Measurements from ENCODE around the gene NUDT14. TPM values are rescaled to one million over a fixed set of nuclear protein-coding genes. Genes with fewer than 3 reads are reported as not detected.

Gene NUDT14
- total RNA-seq, 1 experiment from 2014 or later = 37.0 TPM

GRCh38 chr14:105187935-105188524 lies 6.9 kb upstream of the NUDT14 start:
- no peaks in the 10 kb centered on the region for H3K79me2 ChIP-seq (ENCODE audit: low read depth)
- 0 out of 2 replicates have a peak, but pooled peaks cover 7% of the 10 kb centered on the region for H3K4me1 ChIP-seq (replicated peaks; ENCODE audit: insufficient read depth)
- ChIA-PET CTCF (no interaction called here), POLR2A (ENCODE audit: unreplicated experiment) (no interaction called here)
- H2AFZ ChIP-seq = no peak overlapping the region
- no peak overlapping the region for H3K4me2 ChIP-seq
- no peaks in the 10 kb centered on the region for H3K9me2 ChIP-seq (ENCODE audit: insufficient read depth)
- H3K4me3 ChIP-seq = no peak overlapping the region
- TF ChIP-seq, protein P1, sequence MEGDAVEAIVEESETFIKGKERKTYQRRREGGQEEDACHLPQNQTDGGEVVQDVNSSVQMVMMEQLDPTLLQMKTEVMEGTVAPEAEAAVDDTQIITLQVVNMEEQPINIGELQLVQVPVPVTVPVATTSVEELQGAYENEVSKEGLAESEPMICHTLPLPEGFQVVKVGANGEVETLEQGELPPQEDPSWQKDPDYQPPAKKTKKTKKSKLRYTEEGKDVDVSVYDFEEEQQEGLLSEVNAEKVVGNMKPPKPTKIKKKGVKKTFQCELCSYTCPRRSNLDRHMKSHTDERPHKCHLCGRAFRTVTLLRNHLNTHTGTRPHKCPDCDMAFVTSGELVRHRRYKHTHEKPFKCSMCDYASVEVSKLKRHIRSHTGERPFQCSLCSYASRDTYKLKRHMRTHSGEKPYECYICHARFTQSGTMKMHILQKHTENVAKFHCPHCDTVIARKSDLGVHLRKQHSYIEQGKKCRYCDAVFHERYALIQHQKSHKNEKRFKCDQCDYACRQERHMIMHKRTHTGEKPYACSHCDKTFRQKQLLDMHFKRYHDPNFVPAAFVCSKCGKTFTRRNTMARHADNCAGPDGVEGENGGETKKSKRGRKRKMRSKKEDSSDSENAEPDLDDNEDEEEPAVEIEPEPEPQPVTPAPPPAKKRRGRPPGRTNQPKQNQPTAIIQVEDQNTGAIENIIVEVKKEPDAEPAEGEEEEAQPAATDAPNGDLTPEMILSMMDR (conservative IDR thresholded peaks at IDR 0.05) = peak; percentile 65
- no peak for TF ChIP-seq EZH2 (IDR thresholded peaks at IDR 0.05; ENCODE audit: low read depth)
- no TSS peak for BruUV-seq (replicated peaks)
- intact Hi-C loops (cut with micrococcal nuclease; ENCODE audit: unreplicated experiment) = loop anchor here (1.0 kb wide), 1 partner anchor 98 kb away; no protein-coding TSS in a partner anchor
- no peak for DNase-seq
- H3K36me3 ChIP-seq (ENCODE audit: low read depth) = no peaks in the 10 kb centered on the region
- H3K27ac ChIP-seq = no peak overlapping the region
- peaks cover 7% of the 10 kb centered on the region; the same call in 1 of the 2 replicates for H3F3A ChIP-seq (ENCODE audit: insufficient read depth, low read depth)
- H4K20me1 ChIP-seq (ENCODE audit: insufficient read depth) = no peaks in the 10 kb centered on the region
- no peaks in the 10 kb centered on the region for H3K9me3 ChIP-seq (ENCODE audit: insufficient read depth, low read depth)
- H3K27me3 ChIP-seq (ENCODE audit: insufficient read depth, low read depth) = peaks cover 13% of the 10 kb centered on the region

GRCh38 chr14:105187116-105187515 lies 6.0 kb upstream of the NUDT14 start:
- peaks cover 13% of the 10 kb centered on the region; the same call in 1 of the 2 replicates for H3K27me3 ChIP-seq (ENCODE audit: insufficient read depth, low read depth)
- H3K4me2 ChIP-seq = no peak overlapping the region
- H4K20me1 ChIP-seq (ENCODE audit: insufficient read depth) = no peaks in the 10 kb centered on the region
- H3K4me1 ChIP-seq (replicated peaks; ENCODE audit: insufficient read depth) = 0 out of 2 replicates have a peak, but pooled peaks cover 7% of the 10 kb centered on the region
- BruUV-seq (replicated peaks) = no TSS peak
- peaks cover 7% of the 10 kb centered on the region; the same call in 1 of the 2 replicates for H3F3A ChIP-seq (ENCODE audit: insufficient read depth, low read depth)
- H2AFZ ChIP-seq = no peak overlapping the region
- CTCF ChIA-PET = no interaction called here
- no peaks in the 10 kb centered on the region for H3K9me2 ChIP-seq (ENCODE audit: insufficient read depth)
- POLR2A ChIA-PET (ENCODE audit: unreplicated experiment) = no interaction called here
- TF ChIP-seq, protein P1 (conservative IDR thresholded peaks at IDR 0.05) = no peak
- TF ChIP-seq EZH2 (IDR thresholded peaks at IDR 0.05; ENCODE audit: low read depth) = no peak
- H3K9me3 ChIP-seq (ENCODE audit: insufficient read depth, low read depth) = no peaks in the 10 kb centered on the region
- H3K27ac ChIP-seq = no peak overlapping the region
- H3K79me2 ChIP-seq (ENCODE audit: low read depth) = no peaks in the 10 kb centered on the region
- intact Hi-C loops (cut with micrococcal nuclease; ENCODE audit: unreplicated experiment) = no loop called here
- H3K4me3 ChIP-seq = no peak overlapping the region
- DNase-seq = peak in 1 of 2 experiments; percentile 50
- H3K36me3 ChIP-seq (ENCODE audit: low read depth) = no peaks in the 10 kb centered on the region

DNA sequence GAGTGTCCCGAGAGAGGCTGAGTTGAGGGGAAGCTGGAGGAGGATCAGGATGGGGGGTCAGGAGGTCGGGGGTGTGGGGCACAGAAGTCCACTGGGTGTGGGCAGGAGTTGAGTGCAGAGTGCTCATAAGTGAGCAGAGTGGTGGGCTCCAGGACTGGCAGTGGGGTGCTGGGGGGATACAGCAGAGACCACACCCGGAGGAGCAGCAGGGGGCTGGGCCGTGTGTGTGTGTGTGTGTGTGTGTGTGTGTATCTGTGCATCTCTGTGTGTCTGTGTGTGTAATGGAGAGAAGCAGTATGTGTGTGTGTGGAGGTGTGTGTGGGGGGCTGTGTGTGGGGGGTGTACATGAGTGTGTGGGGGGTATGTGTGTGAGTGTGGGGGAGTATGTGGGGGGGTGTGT lies 4.9 kb upstream of the NUDT14 start:
- no TSS peak for BruUV-seq (replicated peaks)
- Histone ChIP-seq H3F3A (ENCODE audit: insufficient read depth, low read depth) (peaks cover 7% of the 10 kb centered on the region; the same call in 1 of the 2 replicates), H3K9me2 (ENCODE audit: insufficient read depth) (no peaks in the 10 kb centered on the region), H3K9me3 (ENCODE audit: insufficient read depth, low read depth) (no peaks in the 10 kb centered on the region), H3K36me3 (ENCODE audit: low read depth) (no peaks in the 10 kb centered on the region), H3K4me3 (no peak overlapping the region), H3K4me1 (replicated peaks; ENCODE audit: insufficient read depth) (peaks cover 11% of the 10 kb centered on the region; the same call in 1 of the 2 replicates), H3K79me2 (ENCODE audit: low read depth) (no peaks in the 10 kb centered on the region), H3K27ac (no peak overlapping the region), H3K4me2 (no peak overlapping the region), H3K27me3 (ENCODE audit: insufficient read depth, low read depth) (peaks cover 13% of the 10 kb centered on the region; the same call in 1 of the 2 replicates), H4K20me1 (ENCODE audit: insufficient read depth) (no peaks in the 10 kb centered on the region), H2AFZ (no peak overlapping the region)
- DNase-seq = no peak
- CTCF ChIA-PET = no interaction called here
- POLR2A ChIA-PET (ENCODE audit: unreplicated experiment) = interaction anchor here (0.6 kb wide), 1 partner anchor 14 kb away, joined by 43 read pairs; no protein-coding TSS in a partner anchor
- TF ChIP-seq, protein P1 (conservative IDR thresholded peaks at IDR 0.05) = no peak
- TF ChIP-seq EZH2 (IDR thresholded peaks at IDR 0.05; ENCODE audit: low read depth) = no peak
- intact Hi-C loops (cut with micrococcal nuclease; ENCODE audit: unreplicated experiment) = no loop called here
